ENCODE data around the gene UBE2D4.

GRCh38 chr7:43884209-43884608 lies 42.0 kb upstream of the UBE2D4 start:
- no peak for TF ChIP-seq POLR2A (IDR thresholded peaks at IDR 0.05)
- no peak for TF ChIP-seq CTCF (IDR thresholded peaks at IDR 0.05)

Measured in thyroid gland (tissue), 4 donors.